HepG2 (cell line): ENCODE data around the gene NFATC2. TPM values are rescaled to one million over a fixed set of nuclear protein-coding genes. Genes with fewer than 3 reads are reported as not detected.

Source experiments
- ATRX ChIP-seq: sonication (generic); formaldehyde crosslinking; IDR thresholded peaks from 2 replicates; pipeline ENCODE4 v1.4.0; 2020; ENCODE audit warnings: missing genetic modification reagents, borderline replicate concordance
- CSRNP2 ChIP-seq: sonication (generic); formaldehyde crosslinking; conservative IDR thresholded peaks from 2 replicates; pipeline ENCODE4 v1.8.0; 2022; ENCODE audit warnings: low read depth, missing genetic modification reagents
- CTCF ChIP-seq: sonication (generic); formaldehyde crosslinking; IDR thresholded peaks from 2 replicates; pipeline ENCODE4 v1.5.0; 2020; ENCODE audit warnings: mild to moderate bottlenecking, missing genetic modification reagents, moderate library complexity
- DBP ChIP-seq: sonication (generic); formaldehyde crosslinking; IDR thresholded peaks from 2 replicates; pipeline ENCODE4 v1.4.0; 2020; ENCODE audit warnings: missing genetic modification reagents; ENCODE audit errors: not compliant biosample characterization
- FUBP1 ChIP-seq: sonication (generic); formaldehyde crosslinking; IDR thresholded peaks from 2 replicates; pipeline ENCODE4 v1.5.1; 2020; ENCODE audit warnings: missing genetic modification reagents, mild to moderate bottlenecking, borderline replicate concordance
- MAFK ChIP-seq, 2 experiments: IDR thresholded peaks in 1 of 2; conservative IDR thresholded peaks in 1 of 2; 2 replicates each; pipeline ENCODE4 v1.6.1; 2011; ENCODE audit warnings: improper control_type of control experiment in 2 of 2, low read length in 2 of 2
- NFYB ChIP-seq: sonication (generic); formaldehyde crosslinking; IDR thresholded peaks from 2 replicates; pipeline ENCODE4 v1.4.0; 2020; ENCODE audit warnings: missing genetic modification reagents
- NPAS2 ChIP-seq: sonication (generic); formaldehyde crosslinking; IDR thresholded peaks from 2 replicates; pipeline ENCODE4 v1.8.0; 2022; ENCODE audit warnings: mild to moderate bottlenecking, missing genetic modification reagents, borderline replicate concordance
- PLRG1 ChIP-seq: fragments of 450-650 bp; conservative IDR thresholded peaks from 2 replicates; pipeline ENCODE4 v1.6.1; 2016
- SKI ChIP-seq: fragments of 450-650 bp; IDR thresholded peaks from one replicate; pipeline ENCODE4 v1.6.1; 2018; ENCODE audit warnings: mild to moderate bottlenecking; ENCODE audit not compliant: partially characterized antibody
- STAT5B ChIP-seq: sonication (generic); formaldehyde crosslinking; IDR thresholded peaks from 2 replicates; pipeline ENCODE4 v1.4.0; 2020; ENCODE audit warnings: missing genetic modification reagents
- ZBTB4 ChIP-seq: sonication (generic); formaldehyde crosslinking; IDR thresholded peaks from 2 replicates; pipeline ENCODE4 v1.4.0; 2020; ENCODE audit warnings: missing genetic modification reagents, mild to moderate bottlenecking, borderline replicate concordance
- ZNF12 ChIP-seq: sonication (generic); formaldehyde crosslinking; IDR thresholded peaks from 2 replicates; pipeline ENCODE4 v1.5.0; 2020; ENCODE audit warnings: missing genetic modification reagents
- ZNF225 ChIP-seq: sonication (generic); formaldehyde crosslinking; IDR thresholded peaks from 2 replicates; pipeline ENCODE4 v1.4.0; 2020; ENCODE audit warnings: mild to moderate bottlenecking, missing genetic modification reagents
- ZNF556 ChIP-seq: sonication (generic); formaldehyde crosslinking; IDR thresholded peaks from 2 replicates; pipeline ENCODE4 v1.4.0; 2020; ENCODE audit warnings: mild to moderate bottlenecking, missing genetic modification reagents, borderline replicate concordance
- ZNF589 ChIP-seq: sonication (generic); formaldehyde crosslinking; conservative IDR thresholded peaks from 2 replicates; pipeline ENCODE4 v1.8.0; 2022; ENCODE audit warnings: mild to moderate bottlenecking, moderate library complexity, missing genetic modification reagents
- ZNF672 ChIP-seq: sonication (generic); formaldehyde crosslinking; IDR thresholded peaks from 2 replicates; pipeline ENCODE4 v1.8.1; 2022; ENCODE audit warnings: missing genetic modification reagents
- ZNF678 ChIP-seq: sonication (generic); formaldehyde crosslinking; IDR thresholded peaks from 2 replicates; pipeline ENCODE4 v1.4.0; 2020; ENCODE audit warnings: mild to moderate bottlenecking, missing genetic modification reagents
- ZNF766 ChIP-seq: sonication (generic); formaldehyde crosslinking; IDR thresholded peaks from 2 replicates; pipeline ENCODE4 v1.5.0; 2020; ENCODE audit warnings: missing genetic modification reagents, borderline replicate concordance
- ZNF841 ChIP-seq: sonication (generic); formaldehyde crosslinking; IDR thresholded peaks from 2 replicates; pipeline ENCODE4 v1.8.1; 2023; ENCODE audit warnings: missing genetic modification reagents, borderline replicate concordance
- polyA plus RNA-seq, 8 experiments: library from polyadenylated mRNA; depleted of rRNA in 3 of 8; stranded (reverse) in 7 of 8; unstranded in 1 of 8; fragments of >200 nt; fragmentation: Illumina TruSeq in 4 of 8; extraction: Trizol in 4 of 8; gene quantifications; 2 replicates each; pipeline versions ENCODE4 v1.2.1 to v1.2.3, GENCODE V29; 2011 to 2016; ENCODE audit warnings: low read depth in 4 of 8, missing spikeins in 1 of 8, mixed read lengths in 1 of 8; ENCODE audit not compliant: insufficient read depth in 1 of 8
- total RNA-seq, 5 experiments: library from RNA; depleted of rRNA; stranded (reverse); fragments of >200 nt; fragmentation: Illumina TruSeq; extraction: Trizol; gene quantifications; 2 replicates each; pipeline ENCODE4 v1.2.3, GENCODE V29; 2016; ENCODE audit warnings: low read depth in 1 of 5

The NFATC2 gene
- total and polyA plus RNA-seq, 2 of the 13 experiments (the other 11 are each of a cell fraction or from before 2014, with no cell fraction given): 1.9 to 3.3 TPM

- no peak for TF ChIP-seq ZBTB4 (CRISPR knock-in tag)
- no peak for TF ChIP-seq ZNF589 (CRISPR knock-in tag)
- TF ChIP-seq ATRX (CRISPR knock-in tag): no peak
- no peak for TF ChIP-seq NFYB (CRISPR knock-in tag)
- no peak for TF ChIP-seq ZNF225 (CRISPR knock-in tag)
- TF ChIP-seq ZNF556: 0 out of 2 replicates have a peak, but pooled peaks have one; percentile 33
- TF ChIP-seq CSRNP2 (CRISPR knock-in tag): no peak
- no peak for TF ChIP-seq PLRG1
- no peak; the same call in 1 of the 2 replicates for TF ChIP-seq CTCF (CRISPR knock-in tag)
- TF ChIP-seq FUBP1 (CRISPR knock-in tag): no peak
- TF ChIP-seq NPAS2 (CRISPR knock-in tag): no peak
- no peak for TF ChIP-seq DBP (CRISPR knock-in tag)
- TF ChIP-seq ZNF841: no peak
- TF ChIP-seq ZNF672 (CRISPR knock-in tag): no peak
- no peak for TF ChIP-seq ZNF766 (CRISPR knock-in tag)
- TF ChIP-seq ZNF12 (CRISPR knock-in tag): 0 out of 2 replicates have a peak, but pooled peaks have one; percentile 11
- no peak for TF ChIP-seq MAFK (conservative IDR thresholded peaks at IDR 0.05 in 1 of 2, IDR thresholded peaks at IDR 0.05 in 1 of 2; ENCODE audit: low read length in 2 of 2)
- TF ChIP-seq STAT5B (CRISPR knock-in tag): no peak
- TF ChIP-seq SKI: peak; percentile 12
- TF ChIP-seq ZNF678 (CRISPR knock-in tag): no peak
These were observed 21.2 kb upstream of the NFATC2 start (continued) for GRCh38 chr20:51563486-51564332.
